Measurements from ENCODE around the gene MAN1C1. TPM values are rescaled to one million over a fixed set of nuclear protein-coding genes. Genes with fewer than 3 reads are reported as not detected.

MAN1C1 gene
- total RNA-seq, 1 donor from 2014 or later = 6.8 TPM

DNA sequence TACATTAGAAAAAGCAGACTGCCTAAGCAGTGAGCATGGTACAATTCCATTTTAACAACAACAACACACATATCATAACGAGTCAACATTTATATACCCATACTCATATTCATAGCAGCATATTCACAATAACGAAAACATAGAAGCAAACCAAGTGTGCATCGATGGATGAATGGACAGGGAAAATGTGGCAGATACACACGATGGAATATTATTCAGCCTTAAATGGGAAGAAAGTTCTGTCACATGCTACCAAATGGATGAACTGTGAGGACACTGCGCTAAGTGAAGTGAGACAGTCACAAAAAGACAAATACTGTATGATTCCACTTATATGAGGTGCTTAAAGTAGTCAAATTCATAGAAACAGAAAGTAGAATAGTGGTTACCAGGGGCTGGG, 9.5 kb upstream of the MAN1C1 start:
- Histone ChIP-seq H4K20me1 (ENCODE audit: low read depth) (no peaks in the 10 kb centered on the region), H3K27ac (no peak overlapping the region), H3K79me2 (ENCODE audit: low read depth) (no peaks in the 10 kb centered on the region), H3K4me1 (no peaks in the 10 kb centered on the region), H3K4me2 (no peak overlapping the region), H3K9ac (no peak overlapping the region), H2AFZ (replicated peaks) (no peak overlapping the region), H3K36me3 (no peaks in the 10 kb centered on the region), H3K27me3 (peaks cover 31% of the 10 kb centered on the region), H3K9me3 (ENCODE audit: low read depth) (no peaks in the 10 kb centered on the region), H3K4me3 (no peak overlapping the region), H3F3A (ENCODE audit: low read depth) (peaks cover 7% of the 10 kb centered on the region)
- DNase-seq (ENCODE audit: low spot score) = no peak
- Mint-ChIP-seq H3K4me3 (no peak overlapping the region), H3K36me3 (no peaks in the 10 kb centered on the region), H3K27ac (no peak overlapping the region), H3K27me3 (ENCODE audit: insufficient read depth, low read depth) (peaks cover 23% of the 10 kb centered on the region), H3K4me1 (peaks cover 6% of the 10 kb centered on the region), H3K9me3 (no peaks in the 10 kb centered on the region)
- TF ChIP-seq EZH2phosphoT487 (IDR thresholded peaks at IDR 0.05) = no peak
- no peak for TF ChIP-seq EZH2 (IDR thresholded peaks at IDR 0.05)
- TF ChIP-seq, protein P1, sequence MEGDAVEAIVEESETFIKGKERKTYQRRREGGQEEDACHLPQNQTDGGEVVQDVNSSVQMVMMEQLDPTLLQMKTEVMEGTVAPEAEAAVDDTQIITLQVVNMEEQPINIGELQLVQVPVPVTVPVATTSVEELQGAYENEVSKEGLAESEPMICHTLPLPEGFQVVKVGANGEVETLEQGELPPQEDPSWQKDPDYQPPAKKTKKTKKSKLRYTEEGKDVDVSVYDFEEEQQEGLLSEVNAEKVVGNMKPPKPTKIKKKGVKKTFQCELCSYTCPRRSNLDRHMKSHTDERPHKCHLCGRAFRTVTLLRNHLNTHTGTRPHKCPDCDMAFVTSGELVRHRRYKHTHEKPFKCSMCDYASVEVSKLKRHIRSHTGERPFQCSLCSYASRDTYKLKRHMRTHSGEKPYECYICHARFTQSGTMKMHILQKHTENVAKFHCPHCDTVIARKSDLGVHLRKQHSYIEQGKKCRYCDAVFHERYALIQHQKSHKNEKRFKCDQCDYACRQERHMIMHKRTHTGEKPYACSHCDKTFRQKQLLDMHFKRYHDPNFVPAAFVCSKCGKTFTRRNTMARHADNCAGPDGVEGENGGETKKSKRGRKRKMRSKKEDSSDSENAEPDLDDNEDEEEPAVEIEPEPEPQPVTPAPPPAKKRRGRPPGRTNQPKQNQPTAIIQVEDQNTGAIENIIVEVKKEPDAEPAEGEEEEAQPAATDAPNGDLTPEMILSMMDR (IDR thresholded peaks at IDR 0.05) = no peak

DNA sequence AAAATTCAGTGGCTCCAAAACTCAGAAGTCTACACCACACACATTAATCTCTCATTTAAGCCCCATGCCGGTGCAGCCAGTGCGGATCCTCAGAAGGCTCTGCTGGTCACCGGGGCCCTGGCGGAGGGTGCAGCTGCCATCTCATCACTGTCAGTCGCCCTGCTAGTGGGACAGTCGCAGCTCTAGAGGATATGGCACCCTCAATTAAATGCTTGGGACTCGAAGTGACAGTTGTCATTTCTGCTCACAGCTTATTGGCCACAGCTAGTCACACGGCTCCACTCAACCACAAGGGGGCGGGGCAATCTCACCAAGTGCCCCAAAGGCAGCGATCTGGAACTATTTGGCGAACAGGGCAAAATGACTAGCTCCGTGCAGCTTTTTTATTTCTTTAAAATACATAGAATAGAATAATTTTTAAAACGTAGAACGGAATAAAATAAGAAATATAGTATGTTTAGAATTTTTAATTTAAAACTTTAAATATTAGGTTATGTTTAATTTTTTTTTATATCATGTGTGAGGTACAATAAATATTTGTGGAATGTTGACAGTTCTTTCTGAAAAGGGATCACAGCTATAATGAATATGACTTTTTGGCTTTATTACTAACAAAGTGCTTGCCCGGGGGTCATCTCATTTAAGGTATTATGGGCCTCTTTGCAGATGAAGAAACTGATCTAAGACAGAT, 8.0 kb upstream of the MAN1C1 start:
- Histone ChIP-seq H3K4me3 (no peak overlapping the region), H2AFZ (replicated peaks) (no peak overlapping the region), H3K79me2 (ENCODE audit: low read depth) (no peaks in the 10 kb centered on the region), H3K36me3 (no peaks in the 10 kb centered on the region), H3K4me1 (no peaks in the 10 kb centered on the region), H4K20me1 (ENCODE audit: low read depth) (no peaks in the 10 kb centered on the region), H3K27me3 (peaks cover 44% of the 10 kb centered on the region), H3F3A (ENCODE audit: low read depth) (peaks cover 10% of the 10 kb centered on the region), H3K9ac (no peak overlapping the region), H3K9me3 (ENCODE audit: low read depth) (no peaks in the 10 kb centered on the region), H3K27ac (no peak overlapping the region), H3K4me2 (peak overlapping the region; percentile 54)
- H3K4me1 Mint-ChIP-seq = peaks cover 6% of the 10 kb centered on the region
- H3K27ac Mint-ChIP-seq = no peak overlapping the region
- TF ChIP-seq EZH2 (IDR thresholded peaks at IDR 0.05) = no peak
- TF ChIP-seq, protein P1 (IDR thresholded peaks at IDR 0.05) = peak; percentile 68
- no peaks in the 10 kb centered on the region for H3K9me3 Mint-ChIP-seq
- peaks cover 26% of the 10 kb centered on the region for H3K27me3 Mint-ChIP-seq (ENCODE audit: insufficient read depth, low read depth)
- no peaks in the 10 kb centered on the region for H3K36me3 Mint-ChIP-seq
- H3K4me3 Mint-ChIP-seq = no peak overlapping the region
- DNase-seq (ENCODE audit: low spot score) = peak; percentile 93

GRCh38 chr1:25609921-25610320, 6.7 kb upstream of the MAN1C1 start:
- no peak overlapping the region for H2AFZ ChIP-seq (replicated peaks)
- no peaks in the 10 kb centered on the region for H3K79me2 ChIP-seq (ENCODE audit: low read depth)
- no peaks in the 10 kb centered on the region for H3K36me3 ChIP-seq
- H3K4me1 Mint-ChIP-seq = peaks cover 6% of the 10 kb centered on the region
- TF ChIP-seq, protein P1 (IDR thresholded peaks at IDR 0.05) = no peak
- TF ChIP-seq EZH2phosphoT487 (IDR thresholded peaks at IDR 0.05) = no peak
- TF ChIP-seq EZH2 (IDR thresholded peaks at IDR 0.05) = no peak
- no peak overlapping the region for H3K27ac ChIP-seq
- peaks cover 10% of the 10 kb centered on the region for H3F3A ChIP-seq (ENCODE audit: low read depth)
- H3K9ac ChIP-seq = no peak overlapping the region
- H3K4me3 ChIP-seq = no peak overlapping the region
- H3K4me2 ChIP-seq = no peak overlapping the region
- no peak overlapping the region for H3K27ac Mint-ChIP-seq
- peak; percentile 57 for DNase-seq (ENCODE audit: low spot score)
- no peaks in the 10 kb centered on the region for H3K9me3 Mint-ChIP-seq
- peaks cover 27% of the 10 kb centered on the region for H3K27me3 Mint-ChIP-seq (ENCODE audit: insufficient read depth, low read depth)
- H3K9me3 ChIP-seq (ENCODE audit: low read depth) = no peaks in the 10 kb centered on the region
- H3K4me3 Mint-ChIP-seq = no peak overlapping the region
- H3K27me3 ChIP-seq = peaks cover 57% of the 10 kb centered on the region
- no peaks in the 10 kb centered on the region for H4K20me1 ChIP-seq (ENCODE audit: low read depth)
- no peaks in the 10 kb centered on the region for H3K36me3 Mint-ChIP-seq
- no peaks in the 10 kb centered on the region for H3K4me1 ChIP-seq

Data from neural progenitor cell (in vitro differentiated cells).